SU-DHL-6 (cell line): ENCODE results near the gene NPAS2.

Source experiments
- H2AFZ ChIP-seq: fragments of 200-600 bp; sonication (generic); 2 replicates; pipeline ENCODE4 v1.6.1; 2014; ENCODE audit warnings: low read depth, mild to moderate bottlenecking, moderate library complexity, mixed read lengths, antibody characterized with exemption, low read length; ENCODE audit not compliant: severe bottlenecking
- H3F3A ChIP-seq: fragments of 200-600 bp; shearing (Covaris generic); 2 replicates; pipeline ENCODE4 v1.6.0; 2016; ENCODE audit warnings: antibody characterized with exemption, mild to moderate bottlenecking; ENCODE audit not compliant: insufficient read depth
- H3K27ac ChIP-seq: fragments of 200-600 bp; sonication (generic); 2 replicates; pipeline ENCODE4 v1.5.1; 2016; ENCODE audit warnings: low read depth, mild to moderate bottlenecking, low read length, moderate library complexity, mixed read lengths
- H3K27me3 ChIP-seq: fragments of 200-600 bp; sonication (generic), shearing (Covaris generic); 2 replicates; pipeline ENCODE4 v1.6.0; 2014; ENCODE audit warnings: mild to moderate bottlenecking, low read length
- H3K36me3 ChIP-seq: fragments of 200-600 bp; sonication (generic); 2 replicates; pipeline ENCODE4 v1.6.1; 2014; ENCODE audit warnings: mild to moderate bottlenecking, low read length, mixed read lengths
- H3K4me2 ChIP-seq: fragments of 300-600, 200-600 bp; shearing (Covaris generic), sonication (generic); 2 replicates; pipeline ENCODE4 v1.6.0; 2014; ENCODE audit warnings: low read length, low read depth, mild to moderate bottlenecking; ENCODE audit not compliant: poor library complexity, severe bottlenecking
- H3K4me3 ChIP-seq: fragments of 200-600 bp; sonication (generic); 2 replicates; pipeline ENCODE4 v1.5.1; 2014; ENCODE audit warnings: antibody characterized with exemption, low read length, mild to moderate bottlenecking, mixed read lengths; ENCODE audit not compliant: insufficient read depth, poor library complexity, severe bottlenecking
- H3K79me2 ChIP-seq: fragments of 200-600 bp; sonication (generic); 2 replicates; pipeline ENCODE4 v1.6.1; 2014; ENCODE audit warnings: mild to moderate bottlenecking, low read length, moderate library complexity; ENCODE audit not compliant: insufficient read depth
- H3K9ac ChIP-seq: fragments of 200-600 bp; sonication (generic); 2 replicates; pipeline ENCODE4 v1.7.0; 2014; ENCODE audit warnings: mild to moderate bottlenecking, low read length
- H3K9me2 ChIP-seq: fragments of 200-600 bp; sonication (generic); replicated peaks from 2 replicates; pipeline ENCODE4 v1.6.1; 2014; ENCODE audit warnings: low read length; ENCODE audit not compliant: insufficient read depth
- H3K9me3 ChIP-seq: fragments of 200-600 bp; sonication (generic); 2 replicates; pipeline ENCODE4 v1.6.1; 2014; ENCODE audit warnings: low read length, mixed read lengths; ENCODE audit not compliant: insufficient read depth
- H4K20me1 ChIP-seq: fragments of 200-600 bp; sonication (generic); 2 replicates; pipeline ENCODE4 v1.6.1; 2014; ENCODE audit warnings: low read depth, mild to moderate bottlenecking, antibody characterized with exemption, low read length, moderate library complexity, mixed read lengths
- EZH2phosphoT487 ChIP-seq: fragments of 200-600 bp; sonication (generic), shearing (Covaris generic); conservative IDR thresholded peaks from 2 replicates; pipeline ENCODE4 v1.6.1; 2018; ENCODE audit warnings: mild to moderate bottlenecking, antibody characterized with exemption, low read length, moderate library complexity, mixed read lengths
- TF ChIP-seq, protein P1 (sequence below): fragments of 200-600 bp; sonication (generic); IDR thresholded peaks from one replicate; pipeline ENCODE4 v1.5.1; 2017; ENCODE audit warnings: antibody characterized with exemption, mild to moderate bottlenecking, low read length, moderate library complexity; ENCODE audit not compliant: insufficient read depth, poor library complexity, severe bottlenecking

Gene NPAS2

DNA sequence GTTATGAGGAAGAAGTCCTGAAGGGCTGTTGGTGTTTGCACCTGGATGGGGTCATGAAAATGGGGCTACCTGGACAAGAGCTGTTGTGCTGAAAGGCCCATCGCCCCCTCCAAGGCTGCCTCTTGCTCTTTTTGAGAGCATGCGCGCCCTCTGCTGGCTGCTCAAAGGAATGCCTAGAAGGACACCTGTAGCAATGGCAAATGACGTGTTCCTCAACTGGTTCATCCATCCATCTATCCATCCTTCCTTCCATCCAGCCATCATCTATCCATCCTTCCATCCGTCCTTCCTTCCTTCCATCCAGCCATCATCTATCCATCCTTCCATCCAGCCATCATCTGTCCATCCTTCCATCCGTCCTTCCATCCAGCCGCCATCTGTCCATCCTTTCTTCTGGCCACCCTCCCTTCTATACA, 165.0 kb downstream of the NPAS2 start:
- H3K9me2 ChIP-seq = no peaks in the 10 kb centered on the region

DNA sequence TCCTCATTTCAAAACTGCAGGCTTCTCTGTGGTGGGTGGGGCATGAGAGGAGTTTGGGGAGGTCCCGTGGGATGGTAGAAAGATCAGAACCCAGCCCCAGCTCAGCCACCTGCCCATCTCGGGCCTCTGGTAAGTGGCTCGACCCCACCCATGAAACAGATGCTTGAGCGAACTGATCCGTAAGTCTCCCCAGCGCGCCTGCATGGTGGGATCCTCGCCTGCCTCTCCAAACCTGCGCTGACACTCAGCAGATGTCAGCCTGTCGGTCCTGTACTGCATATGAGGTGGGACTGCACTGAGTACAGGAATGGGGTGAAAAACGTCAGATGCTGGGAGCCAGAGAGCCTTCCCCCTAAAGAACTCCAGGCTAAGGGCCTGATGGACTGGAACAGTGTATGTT, 166.2 kb downstream of the NPAS2 start:
- Histone ChIP-seq H3K79me2 (no peaks in the 10 kb centered on the region), H3K9ac (no peak overlapping the region), H3K4me2 (no peak overlapping the region), H3K4me3 (no peak overlapping the region), H3K9me3 (no peaks in the 10 kb centered on the region), H3K36me3 (no peaks in the 10 kb centered on the region), H3K27me3 (no peaks in the 10 kb centered on the region), H4K20me1 (no peaks in the 10 kb centered on the region), H3K27ac (no peak overlapping the region), H2AFZ (no peak overlapping the region), H3K9me2 (no peaks in the 10 kb centered on the region), H3F3A (no peaks in the 10 kb centered on the region)
- TF ChIP-seq, protein P1, sequence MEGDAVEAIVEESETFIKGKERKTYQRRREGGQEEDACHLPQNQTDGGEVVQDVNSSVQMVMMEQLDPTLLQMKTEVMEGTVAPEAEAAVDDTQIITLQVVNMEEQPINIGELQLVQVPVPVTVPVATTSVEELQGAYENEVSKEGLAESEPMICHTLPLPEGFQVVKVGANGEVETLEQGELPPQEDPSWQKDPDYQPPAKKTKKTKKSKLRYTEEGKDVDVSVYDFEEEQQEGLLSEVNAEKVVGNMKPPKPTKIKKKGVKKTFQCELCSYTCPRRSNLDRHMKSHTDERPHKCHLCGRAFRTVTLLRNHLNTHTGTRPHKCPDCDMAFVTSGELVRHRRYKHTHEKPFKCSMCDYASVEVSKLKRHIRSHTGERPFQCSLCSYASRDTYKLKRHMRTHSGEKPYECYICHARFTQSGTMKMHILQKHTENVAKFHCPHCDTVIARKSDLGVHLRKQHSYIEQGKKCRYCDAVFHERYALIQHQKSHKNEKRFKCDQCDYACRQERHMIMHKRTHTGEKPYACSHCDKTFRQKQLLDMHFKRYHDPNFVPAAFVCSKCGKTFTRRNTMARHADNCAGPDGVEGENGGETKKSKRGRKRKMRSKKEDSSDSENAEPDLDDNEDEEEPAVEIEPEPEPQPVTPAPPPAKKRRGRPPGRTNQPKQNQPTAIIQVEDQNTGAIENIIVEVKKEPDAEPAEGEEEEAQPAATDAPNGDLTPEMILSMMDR = no peak
- no peak for TF ChIP-seq EZH2phosphoT487

More for the DNA sequence above, 165.0 kb downstream of the NPAS2 start:
- no peaks in the 10 kb centered on the region for H3K9me3 ChIP-seq
- no peaks in the 10 kb centered on the region for H3K27me3 ChIP-seq
- no peak overlapping the region for H3K9ac ChIP-seq
- TF ChIP-seq EZH2phosphoT487 = no peak
- TF ChIP-seq, protein P1 = peak; percentile 63
- no peaks in the 10 kb centered on the region for H3K36me3 ChIP-seq
- no peak overlapping the region for H2AFZ ChIP-seq
- no peaks in the 10 kb centered on the region for H4K20me1 ChIP-seq
- H3K4me2 ChIP-seq = no peak overlapping the region
- no peaks in the 10 kb centered on the region for H3K79me2 ChIP-seq
- no peak overlapping the region for H3K27ac ChIP-seq
- H3F3A ChIP-seq = no peaks in the 10 kb centered on the region
- no peak overlapping the region for H3K4me3 ChIP-seq

DNA sequence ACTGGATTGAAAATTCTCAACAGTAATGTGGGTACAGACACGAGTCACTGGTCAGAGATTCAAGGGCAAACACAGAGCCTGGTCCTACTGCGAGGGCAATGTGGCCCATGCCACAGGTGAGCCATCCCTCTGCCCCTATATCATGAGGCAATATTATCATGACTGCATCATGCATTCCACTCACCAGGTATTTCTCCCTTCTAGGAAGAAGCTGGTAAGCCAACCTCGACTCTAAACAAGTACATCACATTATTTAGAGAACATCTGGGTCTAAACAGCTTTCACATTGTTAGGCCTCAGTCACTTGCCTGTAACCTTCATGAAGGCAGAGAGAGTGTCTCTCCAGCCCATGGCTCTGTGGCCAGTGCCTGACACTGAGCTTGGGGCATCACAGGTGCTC, 167.6 kb downstream of the NPAS2 start:
- no peaks in the 10 kb centered on the region for H3F3A ChIP-seq
- H2AFZ ChIP-seq = no peak overlapping the region
- H3K36me3 ChIP-seq = no peaks in the 10 kb centered on the region
- no peak for TF ChIP-seq EZH2phosphoT487
- TF ChIP-seq, protein P1 = no peak
- H3K4me2 ChIP-seq = no peak overlapping the region
- H3K27me3 ChIP-seq = no peaks in the 10 kb centered on the region
- no peak overlapping the region for H3K4me3 ChIP-seq
- H4K20me1 ChIP-seq = no peaks in the 10 kb centered on the region
- H3K9me2 ChIP-seq = no peaks in the 10 kb centered on the region
- no peak overlapping the region for H3K27ac ChIP-seq
- no peak overlapping the region for H3K9ac ChIP-seq
- no peaks in the 10 kb centered on the region for H3K9me3 ChIP-seq
- H3K79me2 ChIP-seq = no peaks in the 10 kb centered on the region

DNA sequence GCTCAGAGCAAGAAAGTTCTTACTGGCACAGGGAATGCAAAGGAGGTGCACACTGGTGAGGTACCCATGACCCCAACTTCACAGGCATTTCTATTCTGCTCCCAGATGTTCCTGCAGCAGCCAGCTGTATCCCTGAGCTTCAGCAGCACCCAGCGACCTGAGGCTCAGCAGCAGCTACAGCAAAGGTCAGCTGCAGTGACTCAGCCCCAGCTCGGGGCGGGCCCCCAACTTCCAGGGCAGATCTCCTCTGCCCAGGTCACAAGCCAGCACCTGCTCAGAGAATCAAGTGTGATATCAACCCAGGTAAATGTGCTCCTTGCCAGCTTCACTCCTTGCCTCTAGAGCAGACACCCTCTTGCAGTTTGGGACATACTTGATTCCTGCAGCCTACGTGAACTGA, 168.0 kb downstream of the NPAS2 start:
- H3K27ac ChIP-seq = no peak overlapping the region
- no peaks in the 10 kb centered on the region for H3K27me3 ChIP-seq
- TF ChIP-seq, protein P1 = no peak
- TF ChIP-seq EZH2phosphoT487 = no peak
- no peak overlapping the region for H3K9ac ChIP-seq
- no peaks in the 10 kb centered on the region for H3F3A ChIP-seq
- H3K4me2 ChIP-seq = no peak overlapping the region
- H3K79me2 ChIP-seq = no peaks in the 10 kb centered on the region
- no peak overlapping the region for H2AFZ ChIP-seq
- no peaks in the 10 kb centered on the region for H4K20me1 ChIP-seq
- no peaks in the 10 kb centered on the region for H3K9me2 ChIP-seq
- H3K4me3 ChIP-seq = no peak overlapping the region
- no peaks in the 10 kb centered on the region for H3K9me3 ChIP-seq
- H3K36me3 ChIP-seq = no peaks in the 10 kb centered on the region
